Activated CD4-positive, alpha-beta T cell treated with anti-CD3 and anti-CD28 coated beads, Interleukin-2, amount 50 U/mL, for 48 hours (primary cell): ENCODE measurements around the gene ZNRF4.
"Not testable (repeated sequence)": the region's sequence is repeated elsewhere in the genome, so short reads cannot be mapped to it uniquely, and the experiment has no call there.

Source experiments
- DNase-seq, 2 experiments: peaks; one replicate each; pipeline ENCODE4 v3.0.0-alpha.2; 2020

ZNRF4 gene

GRCh38 chr19:5455367-5456129 is at the start of gene ZNRF4:
Gene ZNRF4 (plus strand): TSS chr19:5455417. CDS start chr19:5455492, 75 bp downstream.
- no peak for DNase-seq

GRCh38 chr19:5406198-5406597 is 49.0 kb upstream of the ZNRF4 start:
- DNase-seq, result not testable (repeated sequence)

GRCh38 chr19:5406816-5407215 is 48.4 kb upstream of the ZNRF4 start:
- DNase-seq, result no peak

- no peak for DNase-seq
Measured at GRCh38 chr19:5407356-5407755, 47.9 kb upstream of the ZNRF4 start.

GRCh38 chr19:5417495-5418436 is 37.5 kb upstream of the ZNRF4 start:
- DNase-seq, result no peak

- DNase-seq, result no peak
Measured at GRCh38 chr19:5418677-5419076, 36.5 kb upstream of the ZNRF4 start.

GRCh38 chr19:5420953-5421352 is 34.3 kb upstream of the ZNRF4 start:
- no peak for DNase-seq

- no peak for DNase-seq
Measured at GRCh38 chr19:5423567-5424125, 31.6 kb upstream of the ZNRF4 start.

- DNase-seq, result no peak
Measured at GRCh38 chr19:5424192-5424973, 30.8 kb upstream of the ZNRF4 start.

GRCh38 chr19:5425260-5425659 is 30.0 kb upstream of the ZNRF4 start:
- DNase-seq, result no peak

- DNase-seq, result no peak
Measured at GRCh38 chr19:5430237-5430636, 25.0 kb upstream of the ZNRF4 start.

GRCh38 chr19:5432687-5433086 is 22.5 kb upstream of the ZNRF4 start:
- DNase-seq, result no peak

- DNase-seq, result no peak
Measured at GRCh38 chr19:5434351-5434917, 20.8 kb upstream of the ZNRF4 start.

GRCh38 chr19:5434970-5435641 is 20.1 kb upstream of the ZNRF4 start:
- peak; percentile 45 to 63 for DNase-seq

GRCh38 chr19:5435642-5436017 is 19.6 kb upstream of the ZNRF4 start:
- DNase-seq, result no peak

GRCh38 chr19:5436106-5436947 is 18.9 kb upstream of the ZNRF4 start:
- DNase-seq, result no peak

- no peak for DNase-seq
Measured at GRCh38 chr19:5436948-5437306, 18.3 kb upstream of the ZNRF4 start.

GRCh38 chr19:5438756-5439155 is 16.5 kb upstream of the ZNRF4 start:
- DNase-seq, result not testable (repeated sequence)

GRCh38 chr19:5439452-5439851 is 15.8 kb upstream of the ZNRF4 start:
- DNase-seq, result no peak

GRCh38 chr19:5440299-5440698 is 14.9 kb upstream of the ZNRF4 start:
- no peak for DNase-seq

- no peak for DNase-seq
Measured at GRCh38 chr19:5443723-5444122, 11.5 kb upstream of the ZNRF4 start.
